AG10803 (cell line): Measurements from ENCODE around the gene ALG3.

Source experiments
- DNase-seq: peaks from one replicate; pipeline ENCODE4 v3.0.0; 2010; ENCODE audit warnings: low read depth
- H3K4me3 ChIP-seq: 2 replicates; pipeline ENCODE4 v1.5.1; 2011; ENCODE audit warnings: mild to moderate bottlenecking, low read length, control low read depth
- TF ChIP-seq, protein P1 (sequence below): conservative IDR thresholded peaks from 2 replicates; pipeline ENCODE4 v1.5.1; 2011; ENCODE audit warnings: mild to moderate bottlenecking, low read length, control low read depth, inconsistent platforms

ALG3 gene

GRCh38 chr3:184242297-184242685 lies 6.5 kb downstream of the ALG3 start:
- DNase-seq, result no peak
- H3K4me3 ChIP-seq, result no peak overlapping the region
- TF ChIP-seq, protein P1, sequence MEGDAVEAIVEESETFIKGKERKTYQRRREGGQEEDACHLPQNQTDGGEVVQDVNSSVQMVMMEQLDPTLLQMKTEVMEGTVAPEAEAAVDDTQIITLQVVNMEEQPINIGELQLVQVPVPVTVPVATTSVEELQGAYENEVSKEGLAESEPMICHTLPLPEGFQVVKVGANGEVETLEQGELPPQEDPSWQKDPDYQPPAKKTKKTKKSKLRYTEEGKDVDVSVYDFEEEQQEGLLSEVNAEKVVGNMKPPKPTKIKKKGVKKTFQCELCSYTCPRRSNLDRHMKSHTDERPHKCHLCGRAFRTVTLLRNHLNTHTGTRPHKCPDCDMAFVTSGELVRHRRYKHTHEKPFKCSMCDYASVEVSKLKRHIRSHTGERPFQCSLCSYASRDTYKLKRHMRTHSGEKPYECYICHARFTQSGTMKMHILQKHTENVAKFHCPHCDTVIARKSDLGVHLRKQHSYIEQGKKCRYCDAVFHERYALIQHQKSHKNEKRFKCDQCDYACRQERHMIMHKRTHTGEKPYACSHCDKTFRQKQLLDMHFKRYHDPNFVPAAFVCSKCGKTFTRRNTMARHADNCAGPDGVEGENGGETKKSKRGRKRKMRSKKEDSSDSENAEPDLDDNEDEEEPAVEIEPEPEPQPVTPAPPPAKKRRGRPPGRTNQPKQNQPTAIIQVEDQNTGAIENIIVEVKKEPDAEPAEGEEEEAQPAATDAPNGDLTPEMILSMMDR, result no peak

DNA sequence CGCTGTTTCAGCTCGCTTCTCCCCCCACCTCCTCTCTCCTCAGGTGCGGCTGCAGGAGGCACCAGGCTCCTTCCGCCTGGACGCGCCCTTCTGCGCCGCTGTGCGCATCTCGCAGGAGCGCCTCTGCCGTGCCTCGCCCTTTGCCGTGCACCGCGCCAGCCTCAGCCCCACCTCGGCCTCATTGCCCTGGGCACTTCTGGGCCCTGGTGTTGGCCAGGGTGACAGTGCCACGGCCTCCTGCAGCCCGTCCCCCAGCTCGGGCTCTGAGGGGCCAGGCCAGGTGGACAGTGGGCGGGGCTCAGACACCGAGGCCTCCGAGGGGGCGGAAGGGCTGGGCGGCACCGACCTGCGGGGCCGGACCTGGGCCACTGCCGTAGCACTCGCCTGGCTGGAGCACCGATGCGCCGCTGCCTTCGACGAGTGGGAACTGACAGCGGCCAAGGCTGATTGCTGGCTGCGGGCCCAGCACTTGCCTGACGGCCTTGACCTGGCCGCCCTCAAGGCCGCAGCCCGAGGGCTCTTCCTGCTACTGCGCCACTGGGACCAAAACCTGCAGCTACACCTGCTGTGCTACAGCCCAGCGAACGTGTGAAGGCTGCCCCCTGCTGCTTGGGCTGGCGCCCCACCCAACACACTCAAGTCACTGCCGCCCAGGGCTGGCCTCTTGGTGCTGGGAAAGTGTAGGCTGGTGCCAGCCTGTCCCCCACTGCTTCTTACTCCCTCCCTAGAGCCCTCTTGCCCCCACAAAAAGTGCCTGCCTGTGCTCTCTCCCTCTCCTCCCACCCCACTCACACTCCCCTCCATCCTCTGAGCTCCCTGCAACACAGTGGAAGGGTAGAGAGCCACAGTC lies 7.1 kb downstream of the ALG3 start:
- no peak overlapping the region for H3K4me3 ChIP-seq

GRCh38 chr3:184241141-184241446 lies 7.7 kb downstream of the ALG3 start:
- no peak for DNase-seq
- TF ChIP-seq, protein P1, result no peak
- no peak overlapping the region for H3K4me3 ChIP-seq

More for the DNA sequence above, 7.1 kb downstream of the ALG3 start:
- no peak for DNase-seq
- TF ChIP-seq, protein P1, result peak; percentile 41

DNA sequence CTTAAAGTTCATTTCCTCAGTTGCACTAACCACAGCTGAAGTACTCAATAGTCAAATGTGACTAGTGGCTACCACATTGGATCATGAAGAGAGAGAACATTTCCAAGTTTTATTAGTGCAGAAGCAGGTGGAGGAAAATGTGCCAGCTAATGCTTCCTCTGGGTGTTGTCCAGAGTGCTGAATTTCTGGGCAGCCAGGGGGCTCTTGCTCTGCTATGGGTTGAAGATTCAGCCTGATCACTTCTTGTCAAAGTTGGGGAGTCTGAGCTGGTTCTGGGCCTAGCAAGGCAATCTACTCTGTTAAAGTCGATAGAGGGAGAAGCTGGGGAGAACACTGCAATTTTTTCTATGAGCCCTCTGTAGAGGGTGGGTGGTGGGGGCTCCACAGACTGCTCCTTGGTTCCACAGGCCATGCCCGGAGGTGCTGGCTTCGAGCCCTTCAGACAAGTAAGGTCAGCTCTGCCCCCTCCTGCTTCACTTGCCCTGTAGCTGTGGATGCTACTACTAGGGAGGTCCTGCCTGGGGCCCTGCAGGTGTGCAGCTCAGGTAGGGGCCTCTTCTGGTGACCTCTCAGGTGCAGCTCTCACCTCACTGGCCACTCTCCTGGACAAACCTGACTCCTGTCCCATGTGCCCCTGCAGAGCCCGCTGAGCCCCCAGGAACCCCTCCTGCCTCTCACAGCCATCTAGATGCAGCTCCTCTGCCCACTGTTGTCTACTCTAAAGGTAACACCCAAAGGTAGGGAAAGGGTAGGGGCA lies 8.2 kb downstream of the ALG3 start:
- H3K4me3 ChIP-seq, result no peak overlapping the region
- DNase-seq, result no peak
- TF ChIP-seq, protein P1, result no peak

- no peak for DNase-seq
- TF ChIP-seq, protein P1, result no peak
- H3K4me3 ChIP-seq, result no peak overlapping the region
Observed at GRCh38 chr3:184239708-184240107, 9.1 kb downstream of the ALG3 start.

GRCh38 chr3:184239221-184239620 lies 9.5 kb downstream of the ALG3 start:
- TF ChIP-seq, protein P1, result no peak
- DNase-seq, result no peak

GRCh38 chr3:184238246-184238818 lies 10.4 kb downstream of the ALG3 start:
- TF ChIP-seq, protein P1, result no peak
- H3K4me3 ChIP-seq, result no peak overlapping the region

More at GRCh38 chr3:184239221-184239620, 9.5 kb downstream of the ALG3 start:
- no peak overlapping the region for H3K4me3 ChIP-seq

More at GRCh38 chr3:184238246-184238818, 10.4 kb downstream of the ALG3 start:
- DNase-seq, result no peak
